Immature natural killer cell (primary cell): ENCODE results near the gene SYNE1. TPM values are rescaled to one million over a fixed set of nuclear protein-coding genes. Genes with fewer than 3 reads are reported as not detected.

Source experiments
- DNase-seq, 3 donors: peaks; one replicate each; pipeline ENCODE4 v3.0.0; 2022; ENCODE audit warnings: mixed read lengths in 1 of 3
- H3K27ac Mint-ChIP-seq, 6 donors: one replicate each; pipeline ENCODE4 v1.8.0; 2020; ENCODE audit warnings: mixed read lengths in 6 of 6, mild to moderate bottlenecking in 5 of 6, inconsistent platforms in 4 of 6, moderate library complexity in 3 of 6
- H3K27me3 Mint-ChIP-seq, 3 donors: one replicate each; pipeline ENCODE4 v1.8.0; 2020 to 2021; ENCODE audit warnings: low read depth in 3 of 3, mild to moderate bottlenecking in 3 of 3, mixed read lengths in 3 of 3, moderate library complexity in 3 of 3, inconsistent platforms in 1 of 3
- H3K36me3 Mint-ChIP-seq, 3 donors: one replicate each; pipeline ENCODE4 v1.8.0; 2020; ENCODE audit warnings: mixed read lengths in 3 of 3, inconsistent platforms in 2 of 3, mild to moderate bottlenecking in 2 of 3
- H3K4me1 Mint-ChIP-seq, 2 donors: one replicate each; pipeline ENCODE4 v1.8.0; 2020; ENCODE audit warnings: inconsistent platforms in 2 of 2, mild to moderate bottlenecking in 2 of 2, mixed read lengths in 2 of 2, moderate library complexity in 1 of 2
- H3K4me3 Mint-ChIP-seq, 5 donors: one replicate each; pipeline ENCODE4 v1.8.0; 2020; ENCODE audit warnings: mild to moderate bottlenecking in 5 of 5, mixed read lengths in 5 of 5, inconsistent platforms in 3 of 5, moderate library complexity in 3 of 5
- H3K9me3 Mint-ChIP-seq, 6 donors: one replicate each; pipeline ENCODE4 v1.8.0; 2020; ENCODE audit warnings: mild to moderate bottlenecking in 6 of 6, mixed read lengths in 6 of 6, inconsistent platforms in 4 of 6, moderate library complexity in 3 of 6
- polyA plus RNA-seq, 3 donors: library from polyadenylated mRNA; unstranded; fragments of 300-500 nt; fragmentation: Illumina TruSeq; gene quantifications; one replicate each; pipeline ENCODE4 v1.2.3, GENCODE V29; 2021

Gene SYNE1
- polyA plus RNA-seq, 3 donors from 2014 or later, result 25.9 to 117 (median 27.9) TPM

DNA sequence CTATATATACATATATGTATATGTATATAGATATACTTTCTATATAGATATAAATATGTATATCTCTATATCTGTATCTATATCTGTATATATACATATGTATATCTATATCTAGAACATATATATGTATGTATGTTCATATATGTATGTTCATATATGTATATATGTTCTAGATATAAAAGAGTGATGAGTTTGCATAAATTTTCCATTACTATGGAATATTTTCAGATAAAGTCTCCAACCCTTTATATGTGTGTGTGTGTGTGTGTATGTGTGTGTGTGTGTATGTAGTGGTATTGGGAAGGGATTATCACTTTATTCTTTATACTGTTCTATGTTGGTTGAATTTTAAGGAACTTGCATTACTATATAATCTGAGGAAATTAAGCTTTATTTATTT is 33.3 kb downstream of the SYNE1 start:
- Mint-ChIP-seq H3K27ac (peak overlapping the region in 1 of 6 donors; percentile 58), H3K9me3 (no peaks in the 10 kb centered on the region), H3K4me1 (peaks cover 68 to 80% of the 10 kb centered on the region in 2 donors), H3K4me3 (no peak overlapping the region), H3K27me3 (no peaks in the 10 kb centered on the region), H3K36me3 (peaks cover 3 to 17% (median 9%) of the 10 kb centered on the region in 3 donors)
- no peak for DNase-seq

DNA sequence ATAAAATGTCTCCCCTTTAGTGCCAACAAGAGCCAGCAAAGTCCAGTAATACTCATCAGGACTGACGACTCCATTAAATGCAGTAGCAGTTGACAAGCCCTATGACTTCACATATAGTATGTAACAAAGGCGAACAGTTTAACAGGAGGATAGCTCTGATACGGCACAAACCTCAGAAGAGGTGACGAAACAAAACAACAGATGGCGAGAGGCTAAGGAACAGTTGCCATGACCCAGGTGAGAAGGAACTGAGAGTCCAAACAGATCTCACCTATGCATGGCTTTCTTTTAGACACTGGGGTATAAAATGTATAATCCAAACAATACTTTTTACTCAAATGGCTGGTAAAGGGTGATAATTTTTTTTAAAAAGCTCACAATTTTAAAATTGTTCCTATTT is 37.1 kb downstream of the SYNE1 start:
- peaks cover 3 to 16% (median 16%) of the 10 kb centered on the region in 3 donors for H3K36me3 Mint-ChIP-seq
- no peaks in the 10 kb centered on the region for H3K9me3 Mint-ChIP-seq
- no peaks in the 10 kb centered on the region for H3K27me3 Mint-ChIP-seq
- no peak for DNase-seq
- H3K4me1 Mint-ChIP-seq, result peaks cover 55 to 73% of the 10 kb centered on the region in 2 donors
- H3K4me3 Mint-ChIP-seq, result no peak overlapping the region
- H3K27ac Mint-ChIP-seq, result peak overlapping the region in 4 of 6 donors; percentile 13 to 48 (median 13)

DNA sequence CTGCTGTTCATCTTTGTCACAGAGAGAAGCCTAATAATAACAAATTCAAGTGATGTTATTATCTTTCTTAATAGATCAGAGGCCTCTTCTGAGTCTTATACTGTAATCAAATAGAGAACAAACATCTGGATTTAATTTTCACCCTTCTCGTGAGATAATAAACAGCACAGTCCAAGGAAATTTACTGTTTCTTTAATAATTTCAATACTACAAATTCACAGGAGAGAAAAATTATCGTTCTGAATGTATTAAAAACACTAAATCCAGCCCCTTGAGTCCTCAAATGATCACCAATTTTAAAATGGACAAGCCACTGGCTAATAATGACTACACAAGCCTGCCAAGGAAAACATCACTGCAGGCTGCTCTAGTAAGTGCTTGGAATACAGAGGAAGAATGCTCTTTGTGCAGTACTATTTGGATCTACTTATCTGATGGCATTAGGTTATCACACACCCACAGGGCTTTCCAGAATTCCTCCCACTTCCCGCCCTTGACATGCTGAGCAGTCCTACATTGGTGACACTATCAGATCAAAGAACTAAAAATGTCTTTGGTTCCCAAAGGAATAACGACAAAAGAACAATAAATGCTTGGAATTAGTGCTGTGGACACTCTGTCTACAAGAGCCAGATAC is 38.1 kb downstream of the SYNE1 start:
- Mint-ChIP-seq H3K27ac (peak overlapping the region in 2 of 6 donors; percentile 13 to 32), H3K27me3 (no peaks in the 10 kb centered on the region), H3K4me3 (no peak overlapping the region), H3K36me3 (peaks cover 3 to 22% (median 22%) of the 10 kb centered on the region in 3 donors), H3K4me1 (peaks cover 61 to 82% of the 10 kb centered on the region in 2 donors), H3K9me3 (no peaks in the 10 kb centered on the region)
- DNase-seq, result no peak

DNA sequence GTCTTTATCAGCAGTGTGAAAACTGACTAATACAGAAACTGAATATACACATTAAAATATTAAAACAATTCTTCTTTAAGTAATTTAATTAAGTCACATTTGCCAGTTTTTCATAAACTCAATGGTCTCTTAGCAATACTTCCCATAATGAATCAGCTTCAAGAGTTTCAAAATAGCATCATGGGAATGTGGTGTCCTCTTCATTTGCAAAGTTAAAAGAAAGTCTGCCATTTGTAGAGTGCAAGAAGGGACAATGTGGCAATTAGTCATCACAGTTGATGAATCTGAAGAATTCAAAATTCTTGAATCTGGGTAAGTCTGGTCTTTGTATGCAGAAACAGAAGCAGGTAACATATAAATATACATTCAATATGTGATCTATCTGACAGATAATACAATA is 38.7 kb downstream of the SYNE1 start:
- H3K9me3 Mint-ChIP-seq, result no peaks in the 10 kb centered on the region
- H3K36me3 Mint-ChIP-seq, result peaks cover 3 to 25% (median 22%) of the 10 kb centered on the region in 3 donors
- peaks cover 65 to 87% of the 10 kb centered on the region in 2 donors for H3K4me1 Mint-ChIP-seq
- H3K27ac Mint-ChIP-seq, result peak overlapping the region in 3 of 6 donors; percentile 32 to 41 (median 37)
- H3K27me3 Mint-ChIP-seq, result no peaks in the 10 kb centered on the region
- no peak overlapping the region for H3K4me3 Mint-ChIP-seq
- DNase-seq, result no peak

DNA sequence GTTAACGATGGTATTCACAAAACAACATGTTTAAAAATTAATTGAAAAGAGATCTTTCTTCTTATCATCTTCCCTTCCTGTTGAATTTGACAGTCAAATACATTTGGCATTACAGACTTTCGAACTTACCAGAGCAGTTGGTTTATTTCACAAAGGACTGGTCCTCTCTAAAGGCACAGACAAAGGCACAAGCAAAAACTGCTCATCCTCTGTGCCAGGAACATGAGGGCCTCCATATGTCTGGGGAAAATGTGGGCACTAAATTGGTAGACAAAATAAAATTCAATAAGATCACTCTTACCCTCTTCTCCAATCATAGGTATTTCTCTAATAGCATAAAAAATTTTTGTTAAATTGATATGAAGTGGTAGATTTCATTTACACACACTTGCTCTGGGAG is 40.4 kb downstream of the SYNE1 start:
- Mint-ChIP-seq H3K4me1 (peaks cover 65 to 87% of the 10 kb centered on the region in 2 donors), H3K27ac (peak overlapping the region in 2 of 6 donors; percentile 12 to 65), H3K36me3 (peaks cover 7 to 29% (median 25%) of the 10 kb centered on the region in 3 donors), H3K4me3 (no peak overlapping the region), H3K9me3 (no peaks in the 10 kb centered on the region), H3K27me3 (no peaks in the 10 kb centered on the region)
- no peak for DNase-seq

DNA sequence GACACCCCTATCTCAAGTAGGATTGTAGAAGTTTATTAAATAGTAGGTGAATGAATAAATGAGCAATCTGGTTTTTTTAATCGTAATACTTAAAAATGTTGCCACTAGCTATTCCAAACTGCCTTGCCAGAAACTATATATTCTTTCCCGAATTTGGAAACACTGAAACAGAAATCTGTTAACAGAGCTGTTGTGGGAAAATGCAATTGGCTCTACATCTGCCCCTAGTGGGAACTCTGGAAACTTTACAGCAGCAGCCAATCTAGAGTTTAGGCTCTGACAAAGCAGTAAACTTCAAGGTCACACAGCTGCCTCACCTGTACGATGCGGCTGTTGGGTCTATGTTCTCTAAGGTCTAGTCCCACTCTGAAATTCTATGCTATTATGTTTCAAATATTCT is 41.7 kb downstream of the SYNE1 start:
- peaks cover 66 to 87% of the 10 kb centered on the region in 2 donors for H3K4me1 Mint-ChIP-seq
- H3K27me3 Mint-ChIP-seq, result no peaks in the 10 kb centered on the region
- H3K27ac Mint-ChIP-seq, result peak overlapping the region in 1 of 6 donors; percentile 42
- H3K9me3 Mint-ChIP-seq, result peaks cover 0 to 1% (median 0%) of the 10 kb centered on the region in 6 donors
- DNase-seq, result no peak
- H3K36me3 Mint-ChIP-seq, result peaks cover 7 to 29% (median 28%) of the 10 kb centered on the region in 3 donors
- no peak overlapping the region for H3K4me3 Mint-ChIP-seq

DNA sequence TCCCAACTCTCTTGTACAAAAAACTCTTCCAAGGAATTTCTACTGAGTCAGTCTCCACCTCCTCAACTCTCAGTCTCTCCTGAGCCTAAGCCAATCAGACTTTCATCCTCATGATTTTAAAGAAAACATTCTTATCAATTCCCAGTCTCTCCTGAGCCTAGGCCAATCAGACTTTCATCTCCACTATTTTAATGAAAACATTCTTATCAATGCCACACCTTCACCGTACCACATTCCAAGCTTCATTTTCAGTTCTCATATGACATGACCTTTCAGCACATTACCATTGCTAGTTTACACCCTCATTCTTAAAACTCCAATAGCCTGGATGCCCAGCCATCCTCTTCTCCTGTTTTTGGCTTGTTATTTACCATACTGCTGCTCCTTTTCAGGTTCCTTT is 42.5 kb downstream of the SYNE1 start:
- Mint-ChIP-seq H3K27me3 (no peaks in the 10 kb centered on the region), H3K4me3 (no peak overlapping the region), H3K36me3 (peaks cover 7 to 28% (median 25%) of the 10 kb centered on the region in 3 donors), H3K4me1 (peaks cover 64 to 87% of the 10 kb centered on the region in 2 donors), H3K9me3 (peaks cover 0 to 1% (median 0%) of the 10 kb centered on the region in 6 donors), H3K27ac (peak overlapping the region in 4 of 6 donors; percentile 16 to 66 (median 24))
- DNase-seq, result no peak

DNA sequence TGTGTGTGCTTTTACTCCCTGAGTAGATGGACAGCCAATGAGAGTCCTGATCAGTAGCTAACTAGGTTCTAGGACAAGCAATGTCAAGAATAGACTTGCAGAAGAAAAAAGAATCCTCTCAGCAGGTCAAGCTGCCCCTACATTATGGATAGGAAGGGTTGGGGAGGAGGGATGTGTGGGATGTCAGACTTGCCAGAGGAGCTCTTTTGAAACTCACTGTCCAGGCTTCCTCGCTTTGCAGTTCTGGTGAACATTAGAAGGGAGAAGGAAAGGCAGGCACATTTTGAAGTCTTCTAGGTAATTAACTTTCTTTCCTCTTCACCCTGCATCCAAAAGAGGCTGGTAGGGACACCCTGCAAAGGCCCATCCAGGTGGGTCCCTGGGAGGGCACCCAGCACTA is 48.7 kb downstream of the SYNE1 start:
- peak overlapping the region; percentile 51 to 80 (median 72) for H3K27ac Mint-ChIP-seq
- peak overlapping the region in 2 of 5 donors; percentile 1 to 7 for H3K4me3 Mint-ChIP-seq
- no peak for DNase-seq
- H3K9me3 Mint-ChIP-seq, result peaks cover 0 to 1% (median 0%) of the 10 kb centered on the region in 6 donors
- peaks cover 3 to 8% (median 7%) of the 10 kb centered on the region in 3 donors for H3K36me3 Mint-ChIP-seq
- H3K4me1 Mint-ChIP-seq, result peaks cover 63 to 86% of the 10 kb centered on the region in 2 donors
- H3K27me3 Mint-ChIP-seq, result peaks cover 0 to 1% (median 0%) of the 10 kb centered on the region in 3 donors

DNA sequence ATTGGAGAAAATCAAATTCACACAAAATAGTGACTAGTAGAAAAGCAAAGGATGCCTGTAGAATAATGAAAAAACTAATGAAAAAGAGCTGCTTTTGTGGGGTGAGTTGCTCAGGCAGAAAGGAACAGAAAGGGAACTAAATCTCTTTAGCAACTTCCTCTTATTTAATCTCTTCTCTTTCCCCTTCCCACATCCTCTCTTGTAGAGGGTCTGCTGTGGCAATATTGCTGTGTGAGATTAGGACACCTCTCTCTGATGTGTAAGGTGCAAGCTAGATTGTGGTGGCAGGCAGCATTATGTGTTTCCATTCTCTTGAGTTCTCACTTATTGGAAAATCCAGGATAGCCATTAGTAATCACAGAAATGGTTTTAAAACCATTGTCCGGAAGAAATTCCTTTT is 49.7 kb downstream of the SYNE1 start:
- Mint-ChIP-seq H3K4me3 (peak overlapping the region in 4 of 5 donors; percentile 21 to 46 (median 35)), H3K27ac (peak overlapping the region in 5 of 6 donors; percentile 39 to 89 (median 76)), H3K36me3 (peaks cover 3 to 7% (median 5%) of the 10 kb centered on the region in 3 donors), H3K27me3 (peaks cover 0 to 1% (median 0%) of the 10 kb centered on the region in 3 donors), H3K9me3 (peaks cover 0 to 1% (median 0%) of the 10 kb centered on the region in 6 donors), H3K4me1 (peaks cover 53 to 77% of the 10 kb centered on the region in 2 donors)
- no peak for DNase-seq

DNA sequence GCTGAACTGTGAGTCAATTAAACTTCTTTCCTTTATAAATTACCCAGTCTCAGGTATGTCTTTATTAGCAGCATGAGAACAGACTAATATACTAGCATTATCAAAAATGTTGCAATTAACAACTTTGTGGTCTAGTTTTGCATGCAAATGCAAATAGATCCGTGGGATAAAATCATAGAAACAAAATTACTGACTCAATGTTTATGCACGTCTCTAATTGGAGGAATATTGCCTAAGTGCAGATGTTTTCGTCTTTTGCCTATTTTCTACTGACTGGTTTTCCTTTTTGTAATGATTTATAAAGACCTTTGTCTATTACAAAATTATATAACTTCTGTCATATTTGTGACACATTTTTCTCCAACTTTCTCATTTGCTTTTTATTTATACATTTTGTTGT is 51.9 kb downstream of the SYNE1 start:
- Mint-ChIP-seq H3K4me1 (peaks cover 43 to 73% of the 10 kb centered on the region in 2 donors), H3K36me3 (peaks cover 0 to 8% (median 8%) of the 10 kb centered on the region in 3 donors), H3K4me3 (no peak overlapping the region), H3K27me3 (peaks cover 0 to 2% (median 1%) of the 10 kb centered on the region in 3 donors), H3K27ac (no peak overlapping the region), H3K9me3 (no peaks in the 10 kb centered on the region)
- no peak for DNase-seq

DNA sequence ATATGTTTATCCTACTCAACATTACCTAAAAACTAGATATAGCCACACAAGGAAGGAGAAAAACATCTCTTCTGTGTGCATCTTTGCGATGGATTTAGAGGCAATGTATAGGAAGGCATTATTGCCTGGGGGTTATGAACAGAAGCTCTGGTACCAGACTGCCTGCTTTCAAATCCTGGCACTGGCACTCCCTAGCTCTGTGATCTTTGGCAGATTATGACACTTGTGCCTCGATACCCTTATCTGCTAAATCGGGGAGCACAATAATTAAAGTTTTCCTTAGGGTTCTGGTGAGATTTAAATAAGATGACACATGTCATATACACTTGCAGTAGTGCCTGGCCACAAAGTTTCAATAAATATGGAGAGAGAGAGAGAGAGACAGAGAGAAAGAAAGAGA is 53.3 kb downstream of the SYNE1 start:
- H3K4me3 Mint-ChIP-seq, result no peak overlapping the region
- no peak for DNase-seq
- peak overlapping the region in 1 of 6 donors; percentile 7 for H3K27ac Mint-ChIP-seq
- peaks cover 42 to 72% of the 10 kb centered on the region in 2 donors for H3K4me1 Mint-ChIP-seq
- H3K27me3 Mint-ChIP-seq, result peaks cover 0 to 2% (median 1%) of the 10 kb centered on the region in 3 donors
- H3K36me3 Mint-ChIP-seq, result peaks cover 0 to 13% (median 5%) of the 10 kb centered on the region in 3 donors
- H3K9me3 Mint-ChIP-seq, result no peaks in the 10 kb centered on the region

DNA sequence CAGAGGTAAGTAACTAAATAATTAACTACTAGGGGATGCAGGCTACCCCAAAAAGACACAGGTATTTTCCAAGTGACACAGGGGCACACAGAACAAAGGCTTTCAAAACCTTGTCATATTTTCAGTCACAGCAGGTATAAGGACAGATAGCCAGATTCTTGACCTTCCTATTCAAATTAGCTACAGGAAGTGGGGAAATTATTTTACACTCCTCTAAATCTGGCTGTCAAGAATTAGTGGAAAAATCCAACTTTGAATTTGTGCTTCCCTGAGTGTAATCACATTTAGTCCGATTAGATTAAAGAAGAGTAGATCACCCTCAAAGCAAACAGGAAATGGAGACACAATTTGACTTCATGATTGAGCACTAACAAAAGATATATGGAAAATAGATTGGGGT is 60.6 kb downstream of the SYNE1 start:
- no peaks in the 10 kb centered on the region for H3K9me3 Mint-ChIP-seq

DNA sequence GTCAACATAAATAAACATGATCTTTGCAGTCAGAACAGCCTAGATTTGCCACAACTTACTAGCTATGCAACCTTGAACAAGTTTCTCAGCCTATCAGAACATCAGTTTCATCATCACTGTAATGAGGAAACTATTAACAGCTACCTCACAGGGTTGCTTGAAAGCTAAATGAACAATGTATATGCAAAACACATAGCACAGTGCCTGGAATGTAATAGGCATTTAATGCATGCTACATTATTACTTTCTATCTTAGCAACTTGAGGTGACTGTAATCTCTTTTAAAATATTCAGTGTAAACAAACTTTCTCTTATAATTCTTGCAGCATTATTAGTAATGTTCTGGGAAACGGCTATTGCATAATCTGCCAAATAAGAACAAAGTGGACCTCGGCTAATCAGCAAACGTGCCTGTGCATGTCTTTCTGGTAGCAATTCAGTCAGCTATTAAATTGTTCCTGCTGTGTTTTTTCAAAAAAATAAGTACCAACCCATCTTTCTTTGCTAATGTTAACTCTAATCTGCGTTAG is 61.5 kb downstream of the SYNE1 start:
- peak overlapping the region in 4 of 6 donors; percentile 6 to 63 (median 42) for H3K27ac Mint-ChIP-seq
- peaks cover 0 to 10% (median 5%) of the 10 kb centered on the region in 3 donors for H3K36me3 Mint-ChIP-seq
- no peak for DNase-seq
- H3K4me3 Mint-ChIP-seq, result peak overlapping the region in 1 of 5 donors; percentile 33
- H3K4me1 Mint-ChIP-seq, result peaks cover 63 to 86% of the 10 kb centered on the region in 2 donors
- no peaks in the 10 kb centered on the region for H3K27me3 Mint-ChIP-seq
- no peaks in the 10 kb centered on the region for H3K9me3 Mint-ChIP-seq

More for the DNA sequence above, 60.6 kb downstream of the SYNE1 start:
- no peak for DNase-seq
- Mint-ChIP-seq H3K4me3 (no peak overlapping the region), H3K27ac (peak overlapping the region in 5 of 6 donors; percentile 4 to 82 (median 59)), H3K4me1 (peaks cover 56 to 85% of the 10 kb centered on the region in 2 donors), H3K36me3 (peaks cover 0 to 13% (median 5%) of the 10 kb centered on the region in 3 donors), H3K27me3 (peaks cover 0 to 2% (median 0%) of the 10 kb centered on the region in 3 donors)

DNA sequence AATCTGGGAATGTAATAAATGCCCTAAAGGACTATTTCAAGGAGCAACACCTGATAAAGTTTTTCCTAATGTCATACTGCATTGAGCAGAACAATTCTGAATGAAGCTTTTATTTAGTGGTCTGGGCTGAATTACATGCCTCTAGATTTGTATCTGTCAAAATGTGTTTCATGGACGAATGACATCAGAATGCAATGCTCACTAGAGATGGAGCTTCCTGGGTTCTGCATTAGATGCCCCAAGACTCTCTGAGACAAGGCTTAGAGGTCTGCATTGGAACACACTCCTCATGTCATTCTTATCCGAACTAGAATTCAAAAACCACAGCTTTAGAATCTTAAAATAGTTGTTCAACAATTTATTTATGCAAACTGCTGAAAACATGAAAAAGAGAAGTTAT is 62.0 kb downstream of the SYNE1 start:
- Mint-ChIP-seq H3K36me3 (peaks cover 0 to 4% (median 0%) of the 10 kb centered on the region in 3 donors), H3K27ac (peak overlapping the region in 3 of 6 donors; percentile 4 to 63 (median 62)), H3K9me3 (no peaks in the 10 kb centered on the region), H3K4me1 (peaks cover 68 to 86% of the 10 kb centered on the region in 2 donors), H3K27me3 (no peaks in the 10 kb centered on the region), H3K4me3 (no peak overlapping the region)
- no peak for DNase-seq
